Stimulated activated naive CD4-positive, alpha-beta T cell (primary cell): Measurements from ENCODE around the gene SPART.

Experiments
- DNase-seq, 6 experiments: peaks; one replicate each; lab custom pipeline; 2025; lab: John Stamatoyannopoulos, UW

SPART gene

GRCh38 chr13:36346222-36347083, at the start of gene SPART:
Gene SPART (minus strand): TSS chr13:36346394. CDS start chr13:36335830, 10,564 bp downstream.
- peak; percentile 86 to 98 (median 90) for DNase-seq

- peak in 1 of 6 experiments; percentile 0 for DNase-seq
Measured at GRCh38 chr13:36395280-36395679, 49.1 kb upstream of the SPART start.

DNA sequence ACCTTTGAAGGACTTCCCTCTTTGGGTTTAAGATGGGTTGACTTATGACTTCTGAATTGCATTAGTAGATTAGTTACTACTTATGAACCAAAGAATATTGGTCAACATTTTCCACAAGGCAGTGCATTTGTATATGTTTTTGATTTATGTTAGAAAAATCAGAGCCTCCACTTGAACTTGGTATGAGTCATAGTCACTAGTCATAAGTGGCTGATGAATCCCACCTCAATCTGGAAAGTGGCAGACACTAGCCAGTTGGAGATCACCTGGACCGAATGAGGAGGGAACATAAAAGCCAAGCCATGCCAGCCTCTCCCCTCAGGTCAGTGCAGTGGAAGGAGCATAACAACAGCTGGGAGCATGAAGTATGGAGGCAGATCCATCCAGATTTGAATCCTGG, 39.3 kb upstream of the SPART start:
- no peak for DNase-seq

GRCh38 chr13:36382030-36382429, 35.8 kb upstream of the SPART start:
- no peak for DNase-seq

GRCh38 chr13:36377826-36378468, 31.8 kb upstream of the SPART start:
- no peak for DNase-seq

DNA sequence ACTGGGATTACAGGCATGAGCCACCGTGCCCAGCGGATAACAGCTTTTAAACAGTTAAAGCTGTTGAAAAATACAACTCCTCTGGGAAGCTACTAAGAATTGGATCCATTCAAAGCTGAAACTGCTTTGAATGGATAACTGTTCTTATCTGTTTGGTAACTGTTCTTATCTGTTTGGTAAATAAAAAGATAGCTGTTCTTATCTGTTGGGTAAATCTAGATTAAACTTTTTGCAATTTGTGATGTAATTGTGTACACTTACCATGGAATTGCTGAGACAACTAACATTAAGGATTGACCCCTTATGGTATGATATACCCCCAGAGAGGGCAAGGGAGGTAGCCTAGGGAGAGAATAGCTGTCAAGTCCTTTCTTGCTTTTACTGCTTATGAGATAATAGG, 27.9 kb upstream of the SPART start:
- no peak for DNase-seq

- no peak for DNase-seq
Measured at GRCh38 chr13:36371185-36371584, 25.0 kb upstream of the SPART start.

GRCh38 chr13:36370108-36370429, 23.9 kb upstream of the SPART start:
- no peak for DNase-seq

DNA sequence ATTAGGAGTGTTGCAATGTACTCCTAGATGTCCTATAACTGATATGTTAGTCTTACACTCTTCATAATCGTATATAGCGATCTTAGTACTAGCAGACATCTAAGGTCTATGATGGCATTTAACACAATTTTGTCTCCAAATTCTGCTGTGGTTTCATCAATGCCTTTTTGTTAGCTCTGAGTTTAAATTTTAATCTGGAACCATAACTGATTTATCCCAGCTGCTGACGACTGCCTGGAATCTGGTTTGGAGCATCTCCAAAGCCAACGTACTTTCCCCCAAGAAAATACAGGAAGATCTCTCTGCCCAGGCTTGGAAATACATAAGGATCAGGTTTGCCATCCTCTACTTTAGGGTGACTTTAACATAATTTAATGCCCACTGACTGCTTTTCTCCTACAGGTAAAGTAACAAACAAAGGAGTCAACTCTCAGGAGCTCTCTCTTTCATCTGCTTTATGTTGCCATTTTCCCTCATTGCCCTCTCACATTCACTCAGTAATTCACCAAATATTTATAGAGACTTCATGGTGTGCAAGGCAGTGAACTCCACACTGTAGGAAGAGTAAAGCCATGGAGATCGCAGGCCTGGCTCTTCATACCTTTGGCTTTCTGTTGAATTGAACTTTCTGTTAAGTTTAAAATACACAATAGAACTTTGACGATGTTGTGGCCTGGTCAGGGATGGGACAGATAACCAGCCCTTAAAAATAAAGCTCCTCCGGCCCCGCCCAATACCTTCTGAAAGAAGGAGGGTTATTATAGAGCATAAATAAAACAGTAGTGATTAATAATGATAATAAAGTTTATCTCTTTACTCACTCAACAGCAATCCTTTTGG, 23.3 kb upstream of the SPART start:
- no peak for DNase-seq

GRCh38 chr13:36366031-36366430, 19.8 kb upstream of the SPART start:
- no peak for DNase-seq

GRCh38 chr13:36363366-36363863, 17.2 kb upstream of the SPART start:
- no peak for DNase-seq

DNA sequence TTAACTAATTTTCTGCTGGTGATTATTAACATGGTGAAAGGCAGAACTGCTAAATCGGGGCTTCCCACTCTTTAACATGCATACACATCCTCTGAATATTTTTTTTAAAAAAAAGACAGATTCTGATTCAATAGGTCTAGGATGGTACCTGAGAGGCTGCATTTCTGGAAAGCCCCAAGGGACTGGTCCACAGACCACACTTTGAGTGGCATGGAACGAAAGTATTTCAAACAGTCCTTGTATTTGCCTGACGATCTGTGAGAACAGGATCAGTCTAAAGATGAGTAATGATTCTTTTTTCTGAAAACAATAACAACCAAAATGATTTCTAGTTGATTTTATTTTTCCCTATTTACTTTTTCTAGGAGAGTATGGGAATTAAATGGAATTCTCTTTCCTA, 16.7 kb upstream of the SPART start:
- DNase-seq, result no peak

- no peak for DNase-seq
Measured at GRCh38 chr13:36362251-36362650, 16.1 kb upstream of the SPART start.

DNA sequence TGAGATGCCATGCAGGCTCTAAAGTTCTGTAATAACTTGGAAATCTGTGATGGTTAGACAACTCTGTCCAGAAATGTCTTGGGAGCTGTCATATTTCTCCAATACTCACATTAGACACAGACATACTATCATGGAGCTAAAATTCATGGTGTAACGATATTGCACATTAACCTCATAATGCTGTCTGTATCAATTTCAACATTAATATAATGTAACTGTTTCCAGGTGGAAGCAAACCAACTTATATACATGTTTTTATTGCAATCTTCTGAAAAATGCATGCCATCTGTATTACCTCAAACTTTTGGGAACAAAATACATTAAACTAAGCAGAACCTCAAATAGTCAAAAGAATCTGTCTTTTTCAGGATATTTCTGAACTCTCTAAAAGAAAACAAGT, 14.7 kb upstream of the SPART start:
- no peak for DNase-seq

- no peak for DNase-seq
Measured at GRCh38 chr13:36359301-36359950, 13.2 kb upstream of the SPART start.

GRCh38 chr13:36358175-36358718, 12.1 kb upstream of the SPART start:
- DNase-seq, result no peak

DNA sequence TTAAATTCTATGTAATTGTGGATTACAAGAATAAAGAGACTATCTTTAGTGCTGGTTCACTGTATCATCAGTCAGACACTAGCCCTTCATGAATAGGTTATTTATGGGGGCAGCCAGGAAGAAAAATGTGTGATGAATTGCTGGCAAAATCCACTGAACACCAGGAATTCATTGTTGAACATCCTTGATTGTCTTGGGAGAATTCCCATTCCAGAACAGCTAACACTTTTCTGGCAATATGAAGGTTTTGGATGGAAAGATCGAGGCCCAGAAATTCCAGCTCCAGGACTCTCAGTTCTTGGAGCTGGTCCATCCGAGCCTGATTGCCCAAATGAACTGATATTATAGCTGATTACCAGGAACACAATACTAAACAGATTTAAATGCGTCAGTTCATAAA, 11.5 kb upstream of the SPART start:
- DNase-seq, result no peak

DNA sequence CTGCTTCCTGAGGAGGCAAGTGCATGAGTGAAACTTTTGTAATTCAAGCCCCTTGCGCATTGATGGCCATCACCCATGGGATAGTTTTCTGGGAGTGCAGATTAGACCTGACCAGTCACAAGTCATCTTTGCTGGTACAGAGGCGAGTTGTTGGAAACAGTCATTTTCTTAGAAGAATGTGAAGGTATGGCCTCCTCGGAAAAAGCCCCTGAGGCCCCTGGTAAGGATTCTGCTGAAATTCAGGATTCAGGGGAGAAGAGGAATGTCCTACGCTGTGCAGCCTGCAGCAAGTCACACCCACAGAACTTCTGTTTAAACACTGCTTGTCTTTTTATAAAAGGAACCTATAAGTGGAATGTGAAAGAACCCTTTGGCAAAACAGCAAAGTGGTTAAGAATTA, 11.0 kb upstream of the SPART start:
- peak in 1 of 6 experiments; percentile 0 for DNase-seq

- DNase-seq, result no peak
Measured at GRCh38 chr13:36356058-36356457, 9.9 kb upstream of the SPART start.

DNA sequence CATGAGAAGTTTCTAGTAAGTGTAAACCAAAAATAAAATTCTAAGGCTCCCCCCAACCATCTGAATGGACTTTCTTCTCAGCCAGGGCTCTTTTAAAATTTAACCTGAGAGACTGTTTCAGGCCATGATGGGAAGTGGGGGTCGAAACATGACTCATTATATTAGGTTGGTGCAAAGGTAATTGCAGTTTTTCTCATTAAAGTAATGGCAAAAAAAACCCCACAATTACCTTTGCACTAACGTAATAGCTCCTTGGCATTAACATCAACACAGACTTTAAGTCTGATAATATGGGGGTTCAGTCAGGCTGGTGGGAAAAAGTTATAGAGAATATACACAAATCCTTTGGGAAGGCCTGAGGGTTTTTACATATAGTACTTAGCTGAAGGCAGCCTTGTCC, 9.4 kb upstream of the SPART start:
- DNase-seq, result no peak

DNA sequence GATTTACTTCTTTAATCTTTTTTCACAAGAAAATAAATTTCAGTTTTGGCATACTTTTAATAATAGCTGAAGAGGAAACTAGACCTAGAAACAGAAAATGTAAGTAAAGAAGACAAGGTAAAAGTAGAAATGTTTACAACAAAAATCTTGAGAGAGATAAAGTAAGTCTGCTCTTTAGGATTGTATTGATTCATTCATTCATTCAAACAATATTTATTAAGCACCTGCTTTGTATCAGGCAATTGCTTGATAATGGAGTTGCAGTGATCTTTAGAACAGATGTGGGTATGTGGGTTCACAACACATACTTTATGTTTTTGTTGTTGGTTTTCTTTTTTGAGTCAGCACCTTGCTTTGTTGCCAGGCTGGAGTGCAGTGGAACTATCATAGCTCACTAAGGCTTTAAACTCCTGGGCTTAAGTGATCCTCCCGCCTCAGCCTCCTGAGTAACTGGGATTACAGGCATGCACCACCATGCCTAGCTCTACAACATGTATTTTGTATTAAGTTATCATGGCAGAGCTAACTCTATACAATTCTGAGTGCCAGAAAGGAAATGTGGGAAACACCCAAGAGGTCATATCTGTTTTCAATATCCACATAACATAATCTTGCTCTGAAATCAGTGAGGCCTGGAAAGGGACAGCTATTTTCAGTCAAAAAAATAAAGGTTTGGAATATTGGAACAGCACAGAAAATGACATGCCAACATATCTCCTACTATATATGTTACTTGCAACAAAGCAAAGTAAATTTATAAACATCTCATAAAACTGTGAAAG, 8.8 kb upstream of the SPART start:
- DNase-seq, result no peak
